ENCODE data around the gene TRIM5.

GRCh38 chr11:5666402-5666793 lies 18.5 kb downstream of the TRIM5 start:
- TF ChIP-seq CTCF (IDR thresholded peaks at IDR 0.05; ENCODE audit: poor library complexity): no peak
- no peak for TF ChIP-seq EZH2 (IDR thresholded peaks at IDR 0.05; ENCODE audit: borderline replicate concordance)
- TF ChIP-seq EZH2phosphoT487 (IDR thresholded peaks at IDR 0.05; ENCODE audit: low read depth, severe bottlenecking, unreplicated experiment): no peak
